HCT116 (cell line): ENCODE measurements around the gene PRSS33. TPM values are rescaled to one million over a fixed set of nuclear protein-coding genes. Genes with fewer than 3 reads are reported as not detected.

ENCODE experiments used
- ATAC-seq: fragments of 200-7000 bp; cut with Tn5 transposase; 2 replicates; pipeline ENCODE4 v1.9.1; 2020; ENCODE audit warnings: mild to moderate bottlenecking, moderate library complexity
- BruUV-seq: library from RNA; stranded (reverse); fragments of 400-500 nt; replicated peaks from 2 replicates; lab custom pipeline; 2021; lab: Mats Ljungman, UMichigan
- CTCF ChIA-PET: fragments of 300-600 bp; sonication (Branson Sonifier 250); formaldehyde crosslinking; loops from one replicate; lab custom pipeline; 2021; ENCODE audit warnings: antibody characterized with exemption; lab: Charles Lee
- POLR2A ChIA-PET: fragments of 300-600, 350-600 bp; sonication (Branson Sonifier 250); formaldehyde crosslinking; loops from one replicate; lab custom pipeline; 2021; ENCODE audit warnings: antibody characterized with exemption; lab: Charles Lee
- RAD21 ChIA-PET, 2 experiments: fragments of 300-600 bp; sonication (Branson Sonifier 250); formaldehyde crosslinking; loops; one replicate each; lab custom pipeline; 2023; ENCODE audit warnings: low total read pairs in 2 of 2; ENCODE audit not compliant: uncharacterized antibody in 2 of 2, unreplicated experiment in 2 of 2, low non-redundant PET in 1 of 2; lab: Charles Lee
- DNase-seq: peaks from one replicate; pipeline ENCODE4 v3.0.0-alpha.2; 2010; ENCODE audit warnings: low read depth, low spot score
- H2AFZ ChIP-seq: fragments of 200-600 bp; shearing (Covaris generic), sonication (generic); 2 replicates; pipeline ENCODE4 v1.6.1; 2017; ENCODE audit warnings: low read depth, mixed run types, mixed read lengths, antibody characterized with exemption, low read length; ENCODE audit not compliant: poor library complexity, severe bottlenecking
- H3K27ac ChIP-seq: 2 replicates; pipeline ENCODE4 v1.5.1; 2012; ENCODE audit warnings: low read depth, low read length
- H3K27me3 ChIP-seq: fragments of 200-600 bp; sonication (generic); 2 replicates; pipeline ENCODE4 v1.6.1; 2016; ENCODE audit warnings: mixed run types, low read length, mixed read lengths; ENCODE audit not compliant: insufficient read depth
- H3K36me3 ChIP-seq, 2 experiments: fragments of 200-500 bp in 1 of 2; fragments of 200-600 bp in 1 of 2; sonication (Bioruptor generic) in 1 of 2; sonication (generic) in 1 of 2; 2 replicates each; pipeline versions ENCODE4 v1.5.1 to v1.6.1; 2014 to 2016; ENCODE audit warnings: low read length in 2 of 2, inconsistent platforms in 1 of 2, mixed read lengths in 1 of 2, mixed run types in 1 of 2; ENCODE audit not compliant: insufficient read depth in 2 of 2, control insufficient read depth in 1 of 2
- H3K4me1 ChIP-seq, 2 experiments: fragments of 200-600 bp in 1 of 2; sonication (generic) in 1 of 2; 2 replicates each; pipeline versions ENCODE4 v1.5.1 to v1.6.1; 2012 to 2017; ENCODE audit warnings: low read length in 2 of 2, inconsistent platforms in 1 of 2, mild to moderate bottlenecking in 1 of 2, mixed read lengths in 1 of 2, mixed run types in 1 of 2, moderate library complexity in 1 of 2; ENCODE audit not compliant: insufficient read depth in 2 of 2, control insufficient read depth in 1 of 2
- H3K4me2 ChIP-seq: fragments of 200-600 bp; sonication (generic); 2 replicates; pipeline ENCODE4 v1.6.1; 2017; ENCODE audit warnings: mixed run types, low read length, mixed read lengths
- H3K4me3 ChIP-seq, 2 experiments: fragments of 200-600 bp in 1 of 2; sonication (generic) in 1 of 2; replicated peaks in 1 of 2; 2 replicates each; pipeline ENCODE4 v1.5.1; 2011 to 2016; ENCODE audit warnings: low read length in 2 of 2, control low read depth in 1 of 2, low read depth in 1 of 2, mild to moderate bottlenecking in 1 of 2, mixed read lengths in 1 of 2, mixed run types in 1 of 2
- H3K79me2 ChIP-seq: fragments of 200-600 bp; sonication (generic); 2 replicates; pipeline ENCODE4 v1.6.1; 2017; ENCODE audit warnings: mild to moderate bottlenecking, mixed run types, low read length, moderate library complexity, mixed read lengths; ENCODE audit not compliant: insufficient read depth
- H3K9ac ChIP-seq: fragments of 200-600 bp; sonication (generic); 2 replicates; pipeline ENCODE4 v1.6.1; 2016; ENCODE audit warnings: low read length, mixed read lengths
- H3K9me2 ChIP-seq: fragments of 200-600 bp; sonication (generic), shearing (Covaris generic); 2 replicates; pipeline ENCODE4 v1.6.1; 2017; ENCODE audit warnings: mixed run types, mild to moderate bottlenecking, moderate library complexity; ENCODE audit not compliant: insufficient read depth
- H3K9me3 ChIP-seq, 2 experiments: fragments of 200-500 bp in 1 of 2; fragments of 200-600 bp in 1 of 2; sonication (Bioruptor generic) in 1 of 2; sonication (generic) in 1 of 2; 2 replicates each; pipeline ENCODE4 v1.6.1; 2014 to 2017; ENCODE audit warnings: low read length in 2 of 2, mixed read lengths in 2 of 2, inconsistent platforms in 1 of 2, low read depth in 1 of 2, mild to moderate bottlenecking in 1 of 2, mixed run types in 1 of 2, moderate library complexity in 1 of 2; ENCODE audit not compliant: control insufficient read depth in 1 of 2, insufficient read depth in 1 of 2
- H4K20me1 ChIP-seq: fragments of 200-600 bp; sonication (generic), shearing (Covaris generic); 2 replicates; pipeline ENCODE4 v1.6.1; 2017; ENCODE audit warnings: mixed run types, mild to moderate bottlenecking, moderate library complexity; ENCODE audit not compliant: insufficient read depth
- CEBPB ChIP-seq: IDR thresholded peaks from 2 replicates; pipeline ENCODE4 v1.6.1; 2012; ENCODE audit warnings: low read depth
- EZH2 ChIP-seq: fragments of 200-600 bp; sonication (generic); IDR thresholded peaks from 2 replicates; pipeline ENCODE4 v1.6.1; 2017; ENCODE audit warnings: antibody characterized with exemption, mixed run types
- EZH2phosphoT487 ChIP-seq: fragments of 200-600 bp; IDR thresholded peaks from 2 replicates; pipeline ENCODE4 v1.6.1; 2018; ENCODE audit warnings: antibody characterized with exemption, borderline replicate concordance
- POLR2AphosphoS5 ChIP-seq: IDR thresholded peaks from 2 replicates; pipeline ENCODE4 v1.6.1; 2011; ENCODE audit warnings: mild to moderate bottlenecking, low read depth, low read length, moderate library complexity
- SIN3A ChIP-seq: IDR thresholded peaks from 2 replicates; pipeline ENCODE4 v1.6.1; 2012; ENCODE audit warnings: low read depth
- SRF ChIP-seq: IDR thresholded peaks from 2 replicates; pipeline ENCODE4 v1.6.1; 2012; ENCODE audit warnings: low read depth
- intact Hi-C: fragments of 100-400 bp; cut with micrococcal nuclease; formaldehyde crosslinking; loops from 2 replicates; pipeline ENCODE4 v1.10.0; 2022
- total RNA-seq: library from RNA; stranded (reverse); gene quantifications from one replicate; pipeline ENCODE4 v1.2.1, GENCODE V29; 2021; ENCODE audit not compliant: unreplicated experiment
- TF ChIP-seq, protein P1 (sequence below): IDR thresholded peaks from 2 replicates; pipeline ENCODE4 v1.6.1; 2012

Gene PRSS33
- total RNA-seq, 1 experiment from 2014 or later: not detected

- no peak for TF ChIP-seq EZH2
- TF ChIP-seq, all 23 proteins: peak for 0
Measured at GRCh38 chr16:2773188-2773968, 14.0 kb downstream of the PRSS33 start (continued).

DNA sequence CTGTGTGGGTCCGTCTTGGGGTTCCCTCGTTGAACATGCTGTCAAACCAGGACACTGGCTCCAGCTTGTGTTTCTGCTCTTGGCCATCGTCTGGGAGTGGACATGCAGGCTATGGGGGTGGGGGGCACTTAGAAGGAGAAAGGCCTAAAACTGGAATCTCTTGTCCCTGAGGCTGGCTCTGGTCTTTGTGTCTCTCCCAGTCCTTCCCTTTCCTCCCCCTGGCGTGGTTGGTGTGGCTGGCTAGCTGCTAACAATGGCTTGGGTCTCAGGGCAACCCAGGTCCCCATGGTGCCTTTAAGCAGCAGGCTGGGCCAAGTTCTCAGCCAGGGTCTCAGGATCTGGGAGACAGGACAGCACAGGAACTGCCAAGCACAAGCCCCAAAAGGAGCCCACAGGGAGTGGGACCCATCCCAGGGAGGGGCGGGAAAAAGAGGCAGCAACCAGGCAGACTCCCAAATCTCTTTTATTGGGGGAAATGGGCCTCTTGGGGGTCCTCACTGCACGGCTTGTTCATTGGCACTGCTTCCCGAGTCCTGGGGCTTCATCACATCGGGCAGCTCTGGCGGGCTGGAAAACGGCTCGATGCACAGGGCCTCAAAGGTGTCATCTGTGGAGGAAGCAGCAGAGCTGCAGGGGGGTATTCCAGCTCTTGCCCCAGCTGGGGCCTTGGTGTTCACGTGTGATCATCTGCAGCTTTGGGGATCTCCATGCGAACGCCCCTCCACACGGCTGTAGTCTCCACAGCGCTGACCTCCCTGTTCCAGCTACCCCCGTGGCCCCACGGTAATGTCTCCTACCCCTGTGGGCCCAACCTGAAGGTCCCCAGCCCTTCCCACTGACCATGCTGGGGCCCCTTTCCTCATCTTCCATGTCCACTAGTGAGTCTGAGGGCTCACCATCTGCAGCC lies 15.6 kb downstream of the PRSS33 start:
- H3K27ac ChIP-seq: peak overlapping the region; percentile 20; the same call in 1 of the 2 replicates
- H3K9me2 ChIP-seq: no peaks in the 10 kb centered on the region
- H3K9ac ChIP-seq: no peak overlapping the region
- RAD21 ChIA-PET: no interaction called here
- no peaks in the 10 kb centered on the region for H3K9me3 ChIP-seq
- no peak for ATAC-seq
- TF ChIP-seq POLR2AphosphoS5 (peak; percentile 27), SIN3A (no peak), SRF (no peak), EZH2phosphoT487 (no peak), CEBPB (no peak)
- TF ChIP-seq, protein P1, sequence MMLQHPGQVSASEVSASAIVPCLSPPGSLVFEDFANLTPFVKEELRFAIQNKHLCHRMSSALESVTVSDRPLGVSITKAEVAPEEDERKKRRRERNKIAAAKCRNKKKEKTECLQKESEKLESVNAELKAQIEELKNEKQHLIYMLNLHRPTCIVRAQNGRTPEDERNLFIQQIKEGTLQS: no peak
- no peaks in the 10 kb centered on the region for H3K27me3 ChIP-seq
- H3K4me2 ChIP-seq: no peak overlapping the region
- no TSS peak for BruUV-seq
- H3K36me3 ChIP-seq: peaks cover 35 to 71% of the 10 kb centered on the region in 2 experiments
- peaks cover 89% of the 10 kb centered on the region for H3K79me2 ChIP-seq
- no peak overlapping the region for H3K4me3 ChIP-seq
- CTCF ChIA-PET: no interaction called here
- DNase-seq: no peak
- intact Hi-C loops: no loop called here
- peaks cover 11% of the 10 kb centered on the region; the same call in 1 of the 2 replicates for H4K20me1 ChIP-seq
- POLR2A ChIA-PET: interaction anchor here (0.8 to 1.0 kb wide), 2 partner anchors 19 to 21 kb away, joined by 3 to 4 read pairs; partner anchors contain the start of gene SRRM2
- H3K4me1 ChIP-seq: peaks cover 5 to 57% of the 10 kb centered on the region in 2 experiments; a peak in 3 of 4 replicates
- H2AFZ ChIP-seq: no peak overlapping the region
